GM06990 (cell line): ENCODE data around the gene SPTBN1.

Experiments
- DNase-seq: peaks from one replicate; pipeline ENCODE4 v3.0.0-alpha.2; 2011; ENCODE audit not compliant: insufficient read length; ENCODE audit errors: extremely low read depth
- H3K27me3 ChIP-seq: replicated peaks from 2 replicates; pipeline ENCODE4 v1.6.0; 2011; ENCODE audit warnings: low read length; ENCODE audit not compliant: control insufficient read depth, insufficient read depth
- H3K36me3 ChIP-seq: 2 replicates; pipeline ENCODE4 v1.5.1; 2011; ENCODE audit warnings: low read length; ENCODE audit not compliant: control insufficient read depth, insufficient read depth
- H3K4me3 ChIP-seq: replicated peaks from 2 replicates; pipeline ENCODE4 v1.5.1; 2011; ENCODE audit warnings: low read depth, mild to moderate bottlenecking, control low read depth, low read length
- CTCF ChIP-seq: IDR thresholded peaks from 2 replicates; pipeline ENCODE4 v1.5.1; 2011; ENCODE audit warnings: low read length, control low read depth, mild to moderate bottlenecking, inconsistent platforms; ENCODE audit not compliant: insufficient read depth, poor library complexity, severe bottlenecking

The SPTBN1 gene

GRCh38 chr2:54594048-54594447, 137.9 kb downstream of the SPTBN1 start:
- no peaks in the 10 kb centered on the region for H3K27me3 ChIP-seq
- no peak for TF ChIP-seq CTCF
- no peak overlapping the region for H3K4me3 ChIP-seq
- DNase-seq: no peak
- peaks cover 4% of the 10 kb centered on the region for H3K36me3 ChIP-seq

- peaks cover 8% of the 10 kb centered on the region for H3K36me3 ChIP-seq
- H3K4me3 ChIP-seq: no peak overlapping the region
- TF ChIP-seq CTCF: no peak
- no peaks in the 10 kb centered on the region for H3K27me3 ChIP-seq
- no peak for DNase-seq
These were observed 139.2 kb downstream of the SPTBN1 start for GRCh38 chr2:54595161-54595803.

GRCh38 chr2:54595999-54596902, 140.1 kb downstream of the SPTBN1 start:
- Histone ChIP-seq H3K4me3 (no peak overlapping the region), H3K36me3 (peaks cover 8% of the 10 kb centered on the region), H3K27me3 (no peaks in the 10 kb centered on the region)
- TF ChIP-seq CTCF: no peak
- no peak for DNase-seq

- DNase-seq: no peak
- Histone ChIP-seq H3K4me3 (no peak overlapping the region), H3K27me3 (no peaks in the 10 kb centered on the region), H3K36me3 (peaks cover 8% of the 10 kb centered on the region)
- no peak for TF ChIP-seq CTCF
These were observed 141.2 kb downstream of the SPTBN1 start for GRCh38 chr2:54597153-54597848.

GRCh38 chr2:54598347-54599325, 142.5 kb downstream of the SPTBN1 start:
- Histone ChIP-seq H3K36me3 (peaks cover 6% of the 10 kb centered on the region), H3K4me3 (no peak overlapping the region), H3K27me3 (no peaks in the 10 kb centered on the region)
- no peak for TF ChIP-seq CTCF
- DNase-seq: no peak
